NCI-H1930 (cell line): ENCODE data around the gene ITPRIP.

ENCODE experiments used
- DNase-seq, 2 experiments: peaks; one replicate each; lab custom pipeline; 2025; lab: John Stamatoyannopoulos, UW

The ITPRIP gene

DNA sequence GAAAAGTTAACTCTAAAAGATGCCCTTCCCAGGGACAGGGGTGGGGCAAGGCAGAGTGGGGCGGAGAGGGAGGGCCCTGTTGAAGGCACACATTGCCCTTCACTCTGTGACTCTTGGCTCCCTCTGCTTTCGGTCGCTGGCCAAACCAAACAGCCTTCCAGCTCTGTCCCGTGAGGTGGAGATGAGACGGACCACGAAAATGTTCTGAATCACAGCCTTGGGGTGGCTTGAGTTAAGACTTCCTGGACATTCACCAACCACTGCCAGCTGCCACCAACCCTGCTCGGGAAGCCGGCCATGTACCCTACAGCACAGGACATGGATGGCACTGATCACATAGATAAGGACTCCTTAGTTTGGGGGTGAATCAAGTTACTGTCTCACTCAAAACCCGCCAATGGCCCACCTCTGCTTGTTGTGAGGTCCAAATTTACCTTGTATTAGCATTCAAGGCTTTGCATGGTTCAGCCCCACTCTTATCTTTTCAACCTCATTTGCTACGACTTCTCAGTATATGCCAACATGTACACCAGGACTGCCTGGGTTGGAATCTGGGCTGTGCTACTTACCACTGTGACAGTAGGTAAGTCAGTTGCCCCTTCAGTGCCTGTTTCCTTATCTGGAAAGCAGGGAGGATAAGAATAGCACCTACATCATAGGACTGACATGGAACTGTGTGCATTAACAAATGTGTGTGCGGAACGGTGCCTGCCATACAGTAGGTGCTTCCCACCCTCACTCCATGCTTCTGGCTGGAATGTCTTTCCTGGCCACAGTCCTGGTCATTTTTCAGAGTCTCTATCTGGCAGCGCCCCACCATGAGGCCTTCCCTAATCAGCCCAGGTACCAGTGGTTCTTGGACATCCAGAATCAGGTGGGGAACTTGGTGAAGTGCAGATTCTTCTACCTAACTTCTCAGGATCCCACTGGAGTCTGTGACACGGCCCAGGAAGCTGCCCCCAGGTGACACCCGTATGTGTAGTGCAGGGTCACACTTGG, 28.0 kb downstream of the ITPRIP start:
- no peak for DNase-seq

- DNase-seq: no peak
These were observed 29.8 kb downstream of the ITPRIP start for GRCh38 chr10:104308439-104308903.

DNA sequence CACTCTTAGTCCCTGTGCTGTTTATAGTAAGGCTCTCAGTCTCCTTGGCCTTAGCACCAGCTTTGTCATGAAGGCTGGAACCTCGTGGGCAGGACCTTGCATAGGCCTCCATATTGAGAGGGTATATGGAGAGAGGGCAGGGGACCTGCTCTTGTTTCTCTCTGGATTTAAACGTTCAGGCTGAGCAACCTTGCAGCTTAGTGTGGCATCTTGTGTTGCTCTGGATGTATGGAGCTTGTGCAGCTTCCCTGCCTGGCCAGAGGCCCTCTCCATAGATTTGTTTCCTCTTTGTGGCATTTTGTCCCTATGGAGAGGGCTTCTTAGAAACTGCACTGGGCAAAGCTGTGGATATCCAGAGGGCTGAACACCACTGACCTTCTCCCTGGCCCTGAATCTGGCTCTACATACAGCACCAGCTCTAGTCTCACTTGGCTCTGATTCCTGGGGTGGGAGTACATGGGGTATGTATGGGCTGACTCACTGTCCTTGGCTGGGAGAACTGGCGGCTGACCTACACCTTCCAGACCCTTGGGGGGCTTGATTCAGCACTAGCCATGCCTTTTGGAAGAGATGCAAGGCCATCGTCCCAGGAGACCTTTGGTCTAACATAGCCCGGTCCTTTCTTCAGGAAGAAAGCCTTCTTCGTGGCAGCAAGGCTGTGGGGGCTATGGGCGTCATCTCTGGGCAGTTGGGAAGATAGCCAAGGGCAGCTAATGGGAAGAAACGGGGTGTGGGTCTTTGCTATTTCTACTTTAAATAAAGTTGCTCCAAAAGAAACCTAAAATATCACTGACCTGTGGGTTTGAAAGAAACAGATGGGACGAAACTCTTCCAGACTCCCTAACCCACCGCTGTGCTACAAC, 30.5 kb downstream of the ITPRIP start:
- no peak for DNase-seq

GRCh38 chr10:104306897-104307296, 31.4 kb downstream of the ITPRIP start:
- no peak for DNase-seq

- no peak for DNase-seq
These were observed 33.3 kb downstream of the ITPRIP start for GRCh38 chr10:104304927-104305326.

DNA sequence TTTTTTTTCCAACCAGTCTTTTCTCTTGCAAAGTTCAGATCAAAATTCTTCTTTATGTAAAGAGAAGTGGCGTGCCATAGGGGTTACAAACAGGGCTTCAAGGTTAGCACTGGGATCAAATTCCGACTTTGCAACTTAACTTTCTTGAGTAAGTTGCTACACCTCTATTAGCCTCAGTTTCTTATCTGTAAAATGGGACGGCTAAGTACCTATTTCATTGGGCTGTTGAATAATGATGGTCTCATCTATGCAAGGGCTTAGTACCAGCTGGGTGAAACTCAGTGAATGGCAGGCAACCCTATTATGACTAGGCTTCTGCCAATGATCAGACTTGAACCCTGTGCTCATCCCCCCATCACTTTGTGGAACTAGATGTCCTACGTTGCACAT, 33.9 kb downstream of the ITPRIP start:
- DNase-seq: no peak

DNA sequence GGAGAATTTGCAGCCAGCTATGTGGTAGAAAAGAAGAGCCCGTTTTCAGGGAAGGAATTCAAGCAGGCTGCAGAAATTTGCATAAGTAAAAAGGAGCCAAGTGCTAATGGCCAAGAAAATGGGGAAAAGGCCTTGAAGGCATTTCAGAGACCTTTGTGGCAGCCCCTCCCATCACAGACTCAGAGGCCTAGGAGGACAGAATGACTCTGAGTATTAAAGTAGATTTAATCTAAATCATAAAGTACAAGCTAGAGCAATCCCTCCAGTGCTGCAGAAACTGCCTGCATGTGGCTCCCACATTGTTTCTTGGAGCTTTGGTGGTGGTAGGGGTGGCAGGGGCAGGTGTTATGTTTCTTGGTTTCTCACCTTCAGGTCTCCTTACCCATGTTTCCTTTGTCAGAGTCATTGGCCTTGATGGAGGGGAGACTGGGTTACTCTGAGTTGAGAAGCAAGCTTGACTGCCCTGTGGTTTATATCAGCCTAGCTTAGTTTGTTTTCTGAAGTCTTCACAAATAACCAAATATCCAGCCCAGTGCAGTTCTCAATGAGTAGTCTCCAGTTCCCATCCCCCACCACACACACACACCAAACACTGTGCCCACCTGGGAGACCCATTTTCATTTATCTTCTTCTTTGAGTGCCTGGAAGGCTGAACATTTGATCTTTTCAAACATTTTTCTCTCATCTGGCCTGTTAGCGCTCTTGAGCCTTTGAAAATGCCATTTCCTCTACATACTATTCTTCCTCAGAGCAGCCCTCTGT, 34.5 kb downstream of the ITPRIP start:
- no peak for DNase-seq

- DNase-seq: no peak
These were observed 36.2 kb downstream of the ITPRIP start for GRCh38 chr10:104301907-104302690.

DNA sequence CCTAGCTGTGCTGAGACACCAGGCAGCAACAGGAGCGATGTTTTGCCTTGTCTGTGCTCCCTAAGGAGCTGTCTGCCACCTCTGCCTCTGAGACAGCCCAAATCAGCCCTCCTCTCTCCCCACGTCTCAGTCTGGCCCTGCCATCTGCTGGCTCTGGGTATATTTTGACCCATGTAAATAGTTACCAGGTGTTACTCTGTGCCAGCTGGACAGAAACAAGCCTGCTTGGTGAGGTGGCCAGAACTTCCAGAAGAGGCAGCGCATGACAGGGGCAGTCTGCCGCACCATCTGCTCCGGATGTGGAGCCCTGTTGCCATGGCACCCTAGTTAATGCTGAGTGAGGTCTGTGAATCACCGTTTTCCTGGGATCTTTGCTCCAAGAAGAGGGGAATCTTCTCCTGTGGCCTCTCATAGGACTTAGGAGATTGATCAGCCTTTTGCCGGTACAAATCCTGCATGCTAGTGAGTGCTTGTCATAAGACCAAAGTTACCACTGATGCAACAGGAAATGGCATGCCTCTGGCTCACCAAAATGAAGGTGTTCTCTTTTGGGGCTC, 37.5 kb downstream of the ITPRIP start:
- DNase-seq: no peak

DNA sequence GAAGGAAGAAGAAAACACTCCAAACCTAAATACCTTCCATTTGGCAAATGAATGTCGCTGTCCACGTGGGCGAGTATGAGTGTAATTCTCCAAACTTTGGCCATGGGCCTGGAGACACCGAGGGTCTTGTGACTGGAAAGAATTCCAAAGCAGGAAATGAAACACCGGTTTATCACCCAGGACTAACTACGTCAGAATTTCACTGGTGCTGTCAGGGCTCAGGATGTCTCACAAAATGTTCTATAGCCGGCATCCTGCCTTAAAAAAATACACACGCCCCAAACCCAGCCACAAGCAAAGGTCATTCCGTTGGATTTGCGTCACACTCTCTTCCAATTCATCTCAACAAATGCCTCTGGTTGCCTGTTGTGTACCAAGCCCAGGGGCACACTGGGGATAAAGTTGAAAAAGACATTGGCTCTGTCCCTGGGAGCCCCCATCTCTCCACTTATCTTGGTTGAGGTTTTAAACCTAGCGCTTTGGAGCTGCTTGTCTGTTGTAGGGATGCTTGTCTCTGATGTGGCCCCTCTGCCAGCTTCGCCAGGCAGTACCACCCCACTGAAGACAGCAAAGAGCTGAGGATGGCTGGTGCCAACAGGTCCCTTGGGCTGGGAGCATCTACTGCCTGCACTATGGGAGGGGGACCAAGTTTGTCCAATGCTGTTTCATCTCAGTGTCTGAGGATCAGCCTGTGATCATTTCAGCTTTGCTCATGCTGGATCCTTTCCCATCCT, 38.1 kb downstream of the ITPRIP start:
- DNase-seq: no peak

- no peak for DNase-seq
These were observed 39.0 kb downstream of the ITPRIP start for GRCh38 chr10:104299031-104299904.

DNA sequence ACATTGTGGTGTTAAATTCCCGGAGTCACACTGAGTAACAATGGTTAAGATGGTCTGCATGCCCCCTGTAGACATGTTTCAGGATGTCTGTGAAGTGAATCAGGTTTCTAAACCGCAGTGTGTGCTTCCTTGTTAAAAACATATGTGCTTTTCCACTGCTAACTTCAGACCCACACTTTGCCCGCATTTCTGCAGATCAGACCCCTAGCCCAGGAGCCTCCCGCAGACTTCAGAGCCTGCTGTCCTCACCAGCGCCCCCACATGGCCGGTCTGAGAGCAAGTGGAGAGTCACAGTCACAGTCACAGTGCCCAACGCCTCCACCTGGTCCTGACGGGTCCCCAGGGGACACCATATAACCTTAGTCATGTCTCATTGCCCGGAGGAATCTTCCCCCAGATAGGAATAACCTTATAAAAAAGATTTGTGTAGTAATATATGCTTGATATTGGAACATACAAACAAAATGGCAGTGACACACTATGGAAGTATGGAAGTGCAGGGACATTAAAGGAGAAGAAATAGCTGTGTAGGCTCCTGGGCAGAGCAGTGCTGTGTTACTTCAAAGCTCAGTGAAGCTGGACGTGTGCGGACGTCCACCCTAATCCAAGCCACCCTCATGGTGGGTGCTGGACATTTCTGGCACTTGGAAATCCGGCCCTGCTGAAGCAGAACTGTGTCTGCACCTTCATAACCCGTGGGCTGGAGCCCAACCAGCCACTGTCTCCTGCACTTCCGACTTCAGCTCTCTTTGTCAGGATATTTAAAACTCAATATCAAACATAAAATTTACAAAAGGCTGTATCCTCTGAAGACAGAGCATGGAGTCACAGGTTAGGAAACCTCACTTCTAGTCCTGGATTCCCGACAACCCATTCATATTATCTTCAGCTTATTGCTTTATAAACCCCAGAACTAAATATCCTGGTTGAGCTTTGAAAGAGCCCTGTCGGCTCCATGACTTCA, 40.3 kb downstream of the ITPRIP start:
- no peak for DNase-seq

GRCh38 chr10:104296687-104297436, 41.4 kb downstream of the ITPRIP start:
- DNase-seq: no peak

DNA sequence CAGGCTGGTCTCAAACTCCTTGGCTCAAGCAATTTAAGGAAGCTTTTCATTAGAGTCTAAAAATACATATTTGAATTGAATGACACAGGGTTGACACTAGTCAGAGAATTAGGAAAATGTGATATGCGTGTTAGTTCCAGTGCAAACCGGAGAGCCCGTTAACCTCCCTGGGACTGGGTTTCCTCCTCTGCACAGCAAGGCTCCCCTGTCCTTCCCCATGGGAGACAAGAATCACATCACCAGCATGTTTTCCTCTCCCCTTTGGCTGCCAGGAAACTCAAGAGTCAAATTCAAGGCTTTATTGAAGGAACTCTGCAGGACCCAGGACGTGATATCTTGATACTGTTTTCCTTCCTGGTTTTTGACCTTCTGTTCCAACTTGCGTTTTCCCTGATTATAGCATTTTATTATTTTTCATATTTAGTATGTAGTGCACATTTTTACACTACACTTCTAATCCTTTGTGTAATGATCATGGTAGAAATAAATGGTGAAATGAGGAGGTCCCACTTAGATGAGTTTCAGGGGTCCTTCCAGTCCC, 44.4 kb downstream of the ITPRIP start:
- no peak for DNase-seq

DNA sequence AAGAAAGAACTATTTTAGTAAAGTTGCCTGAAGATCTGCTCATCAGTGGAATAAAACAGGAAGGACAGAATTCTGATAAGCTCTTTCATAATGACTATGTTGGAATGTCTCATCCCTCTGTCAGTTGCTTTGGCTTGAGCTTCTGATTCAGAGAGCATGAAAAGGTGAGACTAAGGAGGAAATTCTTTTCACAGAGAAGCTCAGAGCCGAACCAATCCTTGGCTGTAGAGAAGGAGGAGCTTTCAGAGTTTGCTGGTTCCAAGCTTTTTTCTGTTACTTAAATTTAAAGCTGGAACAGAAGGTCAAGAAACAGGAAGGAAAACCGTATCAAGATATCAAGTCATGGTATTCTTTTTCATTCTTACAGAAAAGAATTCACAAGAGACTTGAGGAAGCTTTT, 45.3 kb downstream of the ITPRIP start:
- no peak for DNase-seq

DNA sequence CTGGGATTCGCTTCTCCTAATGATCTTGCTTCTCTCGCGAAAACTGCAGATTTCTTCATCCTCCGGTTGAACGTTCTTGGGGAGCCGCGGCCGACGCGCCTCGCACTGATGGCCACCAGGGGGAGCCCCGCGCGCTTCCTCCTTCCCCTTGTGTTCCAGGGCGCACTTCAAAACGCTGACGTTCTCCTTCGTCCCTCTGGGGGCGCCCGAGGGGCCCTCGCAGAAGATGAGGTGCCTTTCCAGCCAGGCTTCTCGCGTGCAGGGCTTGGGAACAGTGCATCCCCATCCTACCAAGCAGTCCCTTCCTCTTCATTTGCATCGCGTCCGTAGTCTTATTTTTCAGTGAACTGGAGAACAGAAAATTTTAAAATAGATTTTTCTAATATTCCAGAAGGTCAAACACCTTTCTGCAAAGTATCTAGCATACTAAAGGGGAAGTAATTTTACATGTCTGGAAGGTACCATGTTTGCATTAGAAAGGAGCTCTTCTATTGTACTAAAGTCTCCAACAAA, 46.8 kb downstream of the ITPRIP start:
- peak; percentile 26 to 64 for DNase-seq

DNA sequence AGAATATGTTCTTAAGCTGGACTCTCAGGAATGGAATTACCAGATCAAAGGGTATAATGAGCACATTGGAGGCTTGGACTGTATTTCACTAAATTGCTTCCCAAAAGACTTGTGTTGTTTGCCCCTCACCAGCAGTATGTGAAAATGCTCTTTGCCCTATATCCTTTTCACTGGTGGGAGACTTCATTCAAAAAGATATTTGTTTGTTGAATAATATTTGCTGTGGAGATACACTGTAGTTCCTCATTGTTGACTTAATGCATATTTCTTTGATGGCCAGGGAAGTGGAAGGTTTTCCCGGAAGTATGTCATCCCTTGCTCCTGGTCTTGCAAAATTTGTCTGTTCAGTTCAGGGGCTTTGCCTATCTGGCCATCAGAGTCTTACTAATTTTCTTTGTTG, 49.9 kb downstream of the ITPRIP start:
- DNase-seq: no peak
